ENCODE data around the gene ARID1A. TPM values are rescaled to one million over a fixed set of nuclear protein-coding genes. Genes with fewer than 3 reads are reported as not detected.

Gene ARID1A
- total RNA-seq, 1 donor: 22.8 TPM

DNA sequence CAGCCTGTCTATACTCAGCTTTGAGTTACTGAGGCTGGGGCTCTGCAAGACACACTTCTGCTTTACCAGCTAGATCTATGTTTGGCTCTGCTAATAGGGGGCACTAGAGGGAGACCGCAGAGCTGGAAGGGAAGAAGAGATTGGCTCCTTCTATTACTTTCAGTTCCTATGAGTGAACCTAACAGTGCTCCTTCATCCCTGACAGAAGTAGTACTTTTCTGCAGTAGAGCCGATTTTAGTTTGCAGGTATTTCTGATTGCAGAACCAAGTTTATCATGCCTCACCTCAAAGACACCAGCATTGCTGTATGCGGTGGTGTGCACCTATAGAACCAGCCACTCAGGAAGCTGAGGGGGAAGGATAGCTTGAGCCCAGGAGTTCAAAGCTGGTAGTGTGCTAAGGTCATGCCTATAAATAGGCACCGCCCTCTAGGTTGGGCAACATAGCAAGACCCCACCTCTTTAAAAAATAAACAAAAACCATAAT, 125.0 kb downstream of the ARID1A start:
- H3K27me3 ChIP-seq (ENCODE audit: insufficient read depth, low read length): no peaks in the 10 kb centered on the region
- H2AFZ ChIP-seq (ENCODE audit: low read length): no peak overlapping the region
- H3K9me3 ChIP-seq (ENCODE audit: low read depth, low read length): no peaks in the 10 kb centered on the region
- H3K79me2 ChIP-seq (ENCODE audit: insufficient read depth, low read length): no peaks in the 10 kb centered on the region
- peaks cover 10% of the 10 kb centered on the region for H3K4me1 ChIP-seq (ENCODE audit: insufficient read depth, low read length)
- no peak for DNase-seq (ENCODE audit: insufficient read length, low spot score, missing footprints)
- no peaks in the 10 kb centered on the region for H4K20me1 ChIP-seq (ENCODE audit: insufficient read depth, low read length)
- H3K27ac ChIP-seq (ENCODE audit: low read depth, low read length): no peak overlapping the region
- no peak overlapping the region for H3K4me2 ChIP-seq (ENCODE audit: insufficient read depth, low read length)
- TF ChIP-seq, protein P1, sequence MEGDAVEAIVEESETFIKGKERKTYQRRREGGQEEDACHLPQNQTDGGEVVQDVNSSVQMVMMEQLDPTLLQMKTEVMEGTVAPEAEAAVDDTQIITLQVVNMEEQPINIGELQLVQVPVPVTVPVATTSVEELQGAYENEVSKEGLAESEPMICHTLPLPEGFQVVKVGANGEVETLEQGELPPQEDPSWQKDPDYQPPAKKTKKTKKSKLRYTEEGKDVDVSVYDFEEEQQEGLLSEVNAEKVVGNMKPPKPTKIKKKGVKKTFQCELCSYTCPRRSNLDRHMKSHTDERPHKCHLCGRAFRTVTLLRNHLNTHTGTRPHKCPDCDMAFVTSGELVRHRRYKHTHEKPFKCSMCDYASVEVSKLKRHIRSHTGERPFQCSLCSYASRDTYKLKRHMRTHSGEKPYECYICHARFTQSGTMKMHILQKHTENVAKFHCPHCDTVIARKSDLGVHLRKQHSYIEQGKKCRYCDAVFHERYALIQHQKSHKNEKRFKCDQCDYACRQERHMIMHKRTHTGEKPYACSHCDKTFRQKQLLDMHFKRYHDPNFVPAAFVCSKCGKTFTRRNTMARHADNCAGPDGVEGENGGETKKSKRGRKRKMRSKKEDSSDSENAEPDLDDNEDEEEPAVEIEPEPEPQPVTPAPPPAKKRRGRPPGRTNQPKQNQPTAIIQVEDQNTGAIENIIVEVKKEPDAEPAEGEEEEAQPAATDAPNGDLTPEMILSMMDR (IDR thresholded peaks at IDR 0.05; ENCODE audit: extremely low read depth, low read depth, low read length): peak; percentile 8
- no peaks in the 10 kb centered on the region for H3K36me3 ChIP-seq (ENCODE audit: insufficient read depth, low read length)
- H3K4me3 ChIP-seq (ENCODE audit: insufficient read depth, low read length): no peak overlapping the region

DNA sequence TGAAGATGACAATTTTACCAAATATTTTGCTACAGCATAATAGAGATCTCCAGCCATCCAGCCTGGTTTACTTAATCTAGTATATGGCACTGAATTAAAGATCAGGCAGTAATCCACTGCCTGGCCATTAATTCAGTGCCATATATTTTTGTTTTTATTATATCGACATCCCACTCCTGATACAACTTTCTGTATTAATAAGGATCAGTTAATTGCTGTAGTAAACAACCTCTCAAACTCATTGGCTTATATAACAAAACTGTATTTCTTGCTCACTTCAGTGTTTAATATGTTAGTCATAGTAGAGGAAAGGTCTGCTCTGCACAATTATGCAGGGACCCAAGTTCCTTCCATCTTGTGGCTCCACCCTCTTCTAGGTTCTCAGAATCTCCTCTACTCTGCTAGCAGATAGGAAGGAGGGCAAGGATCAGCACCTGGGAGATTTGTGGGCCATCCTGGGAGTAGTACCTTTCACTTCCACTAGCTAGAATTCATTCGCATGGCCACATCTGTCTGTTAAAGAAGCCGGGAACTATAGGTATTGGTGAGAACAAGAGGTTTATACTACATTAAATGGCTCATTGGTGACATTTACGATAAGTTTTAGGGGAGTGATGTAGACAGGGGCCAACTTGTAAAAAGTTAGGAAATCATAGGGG, 127.1 kb downstream of the ARID1A start:
- no peak overlapping the region for H2AFZ ChIP-seq (ENCODE audit: low read length)
- H3K9me3 ChIP-seq (ENCODE audit: low read depth, low read length): no peaks in the 10 kb centered on the region
- peak; percentile 78 for DNase-seq (ENCODE audit: insufficient read length, low spot score, missing footprints)
- no peak overlapping the region for H3K4me2 ChIP-seq (ENCODE audit: insufficient read depth, low read length)
- no peak overlapping the region for H3K27ac ChIP-seq (ENCODE audit: low read depth, low read length)
- H3K4me3 ChIP-seq (ENCODE audit: insufficient read depth, low read length): no peak overlapping the region
- peaks cover 21% of the 10 kb centered on the region for H3K4me1 ChIP-seq (ENCODE audit: insufficient read depth, low read length)
- H4K20me1 ChIP-seq (ENCODE audit: insufficient read depth, low read length): no peaks in the 10 kb centered on the region
- H3K36me3 ChIP-seq (ENCODE audit: insufficient read depth, low read length): no peaks in the 10 kb centered on the region
- H3K27me3 ChIP-seq (ENCODE audit: insufficient read depth, low read length): no peaks in the 10 kb centered on the region
- peaks cover 14% of the 10 kb centered on the region for H3K79me2 ChIP-seq (ENCODE audit: insufficient read depth, low read length)
- TF ChIP-seq, protein P1 (IDR thresholded peaks at IDR 0.05; ENCODE audit: extremely low read depth, low read depth, low read length): no peak

DNA sequence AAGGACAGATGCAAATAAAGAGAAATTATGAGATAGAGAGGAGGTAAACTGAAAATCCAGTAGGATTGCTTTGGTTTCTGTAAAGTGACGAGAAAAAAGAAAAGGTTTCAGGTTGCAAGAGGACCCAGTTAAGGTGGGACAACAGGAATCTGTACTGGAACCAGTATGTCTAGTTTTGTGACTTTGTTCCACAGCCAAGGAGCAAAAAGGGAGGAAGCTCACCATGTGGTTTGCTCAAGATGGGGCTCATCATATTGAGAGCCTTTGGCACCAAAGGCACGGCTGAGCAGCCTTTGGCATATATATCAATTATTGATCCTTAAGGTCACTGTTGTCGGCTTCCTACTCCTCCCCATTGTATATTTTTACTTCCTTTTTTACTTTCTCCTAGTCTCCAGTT, 128.9 kb downstream of the ARID1A start:
- Histone ChIP-seq H4K20me1 (ENCODE audit: insufficient read depth, low read length) (peaks cover 12% of the 10 kb centered on the region), H3K79me2 (ENCODE audit: insufficient read depth, low read length) (peaks cover 32% of the 10 kb centered on the region), H2AFZ (ENCODE audit: low read length) (no peak overlapping the region), H3K27me3 (ENCODE audit: insufficient read depth, low read length) (no peaks in the 10 kb centered on the region), H3K36me3 (ENCODE audit: insufficient read depth, low read length) (no peaks in the 10 kb centered on the region), H3K4me1 (ENCODE audit: insufficient read depth, low read length) (peaks cover 30% of the 10 kb centered on the region), H3K9me3 (ENCODE audit: low read depth, low read length) (no peaks in the 10 kb centered on the region), H3K27ac (ENCODE audit: low read depth, low read length) (peak overlapping the region; percentile 51), H3K4me2 (ENCODE audit: insufficient read depth, low read length) (no peak overlapping the region), H3K4me3 (ENCODE audit: insufficient read depth, low read length) (no peak overlapping the region)
- TF ChIP-seq, protein P1 (IDR thresholded peaks at IDR 0.05; ENCODE audit: extremely low read depth, low read depth, low read length): no peak
- no peak for DNase-seq (ENCODE audit: insufficient read length, low spot score, missing footprints)

DNA sequence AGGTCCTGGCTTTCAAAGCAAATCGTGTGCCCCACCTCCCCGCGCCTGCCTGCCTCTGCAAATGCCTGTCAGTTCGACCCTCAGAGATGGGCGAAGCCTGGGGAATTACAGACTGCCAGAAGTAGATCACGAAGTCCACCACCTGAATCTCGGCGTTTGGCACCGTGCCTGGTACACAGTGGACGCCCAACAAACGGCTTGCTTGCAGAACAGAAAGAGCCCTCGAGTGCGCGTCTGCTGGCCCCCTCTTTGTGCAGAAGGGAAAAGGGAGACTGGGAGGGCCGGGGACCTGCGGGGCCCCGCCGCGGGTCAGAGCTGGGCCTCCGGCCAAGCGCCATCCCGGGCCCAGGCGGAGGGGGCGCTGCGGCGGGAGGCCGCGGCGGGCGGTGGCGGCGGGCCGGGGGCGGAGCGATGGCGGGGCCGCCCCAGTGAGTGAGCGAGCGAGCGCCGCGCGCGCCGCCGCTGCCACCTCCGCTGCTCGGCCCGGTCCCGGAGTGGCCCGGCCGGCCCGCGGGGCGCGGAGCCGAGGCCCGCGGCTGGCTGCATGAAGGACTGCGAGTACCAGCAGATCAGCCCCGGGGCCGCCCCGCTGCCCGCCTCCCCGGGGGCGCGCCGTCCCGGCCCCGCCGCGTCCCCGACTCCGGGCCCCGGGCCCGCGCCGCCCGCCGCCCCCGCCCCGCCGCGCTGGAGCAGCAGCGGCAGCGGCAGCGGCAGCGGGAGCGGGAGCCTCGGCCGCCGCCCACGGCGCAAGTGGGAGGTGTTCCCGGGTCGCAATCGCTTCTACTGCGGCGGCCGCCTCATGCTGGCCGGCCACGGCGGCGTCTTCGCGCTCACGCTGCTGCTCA, 130.7 kb downstream of the ARID1A start, which contains the start of gene ZDHHC18:
Gene ZDHHC18 (plus strand): TSS at position 428 of the 845 bp plus-strand sequence. CDS start 117 bp downstream, at position 545.
- no peaks in the 10 kb centered on the region for H3K9me3 ChIP-seq (ENCODE audit: low read depth, low read length)
- peak within 1 kb of the TSS; percentile 91 for H3K4me2 ChIP-seq (ENCODE audit: insufficient read depth, low read length)
- peak within 1 kb of the TSS; percentile 98 for H2AFZ ChIP-seq (ENCODE audit: low read length)
- peak within 1 kb of the TSS; percentile 81 for H3K4me3 ChIP-seq (ENCODE audit: insufficient read depth, low read length)
- TF ChIP-seq, protein P1 (IDR thresholded peaks at IDR 0.05; ENCODE audit: extremely low read depth, low read depth, low read length): no peak
- H3K27ac ChIP-seq (ENCODE audit: low read depth, low read length): peak within 1 kb of the TSS; percentile 51
- H3K4me1 ChIP-seq (ENCODE audit: insufficient read depth, low read length): peaks cover 30% of the 10 kb centered on the region
- peaks cover 6% of the 10 kb centered on the region for H3K36me3 ChIP-seq (ENCODE audit: insufficient read depth, low read length)
- H3K79me2 ChIP-seq (ENCODE audit: insufficient read depth, low read length): peaks cover 47% of the 10 kb centered on the region
- peaks cover 25% of the 10 kb centered on the region for H4K20me1 ChIP-seq (ENCODE audit: insufficient read depth, low read length)
- DNase-seq (ENCODE audit: insufficient read length, low spot score, missing footprints): peak; percentile 99
- no peaks in the 10 kb centered on the region for H3K27me3 ChIP-seq (ENCODE audit: insufficient read depth, low read length)

All from osteoblast (primary cell).